Gastroesophageal sphincter (tissue), 3 donors: ENCODE results near the gene SEC24D.

ENCODE experiments used
- POLR2A ChIP-seq, 2 donors: fragments of 450-650 bp; IDR thresholded peaks; one replicate each; pipeline ENCODE4 v1.6.1; 2017; ENCODE audit warnings: antibody characterized with exemption in 2 of 2, mild to moderate bottlenecking in 2 of 2, moderate library complexity in 1 of 2
- POLR2AphosphoS5 ChIP-seq: sonication (generic); formaldehyde crosslinking; IDR thresholded peaks from one replicate; pipeline ENCODE4 v1.6.1; 2017; ENCODE audit warnings: antibody characterized with exemption
- TF ChIP-seq, protein P1 (sequence below), 4 experiments: fragments of 200-600 bp in 2 of 4; fragments of 450-650 bp in 2 of 4; sonication (generic) in 1 of 4; IDR thresholded peaks; one replicate each; pipeline ENCODE4 v1.5.1; 2017 to 2019; ENCODE audit warnings: antibody characterized with exemption in 4 of 4, mild to moderate bottlenecking in 2 of 4, moderate library complexity in 2 of 4

DNA sequence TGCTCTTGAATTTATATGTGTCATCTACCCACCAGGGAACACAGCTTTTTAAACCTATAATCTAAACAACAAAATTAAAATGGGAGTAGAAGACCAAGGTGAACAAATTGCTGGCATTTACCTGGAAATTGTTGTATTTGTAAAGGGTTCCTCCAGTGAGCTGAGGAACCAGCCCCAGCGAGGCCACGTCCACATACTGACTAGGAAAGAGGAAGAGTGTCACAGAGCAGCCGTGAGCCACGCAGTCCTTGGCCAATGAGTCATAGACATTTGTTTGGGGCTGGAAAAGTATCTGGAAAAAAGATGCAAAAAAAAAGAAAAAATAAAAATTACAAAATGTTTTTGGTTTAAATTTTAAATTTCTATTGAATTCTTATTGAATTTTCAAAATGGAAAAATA, 92.1 kb downstream of the SEC24D start:
- TF ChIP-seq POLR2A (IDR thresholded peaks at IDR 0.05) = no peak
- TF ChIP-seq, protein P1, sequence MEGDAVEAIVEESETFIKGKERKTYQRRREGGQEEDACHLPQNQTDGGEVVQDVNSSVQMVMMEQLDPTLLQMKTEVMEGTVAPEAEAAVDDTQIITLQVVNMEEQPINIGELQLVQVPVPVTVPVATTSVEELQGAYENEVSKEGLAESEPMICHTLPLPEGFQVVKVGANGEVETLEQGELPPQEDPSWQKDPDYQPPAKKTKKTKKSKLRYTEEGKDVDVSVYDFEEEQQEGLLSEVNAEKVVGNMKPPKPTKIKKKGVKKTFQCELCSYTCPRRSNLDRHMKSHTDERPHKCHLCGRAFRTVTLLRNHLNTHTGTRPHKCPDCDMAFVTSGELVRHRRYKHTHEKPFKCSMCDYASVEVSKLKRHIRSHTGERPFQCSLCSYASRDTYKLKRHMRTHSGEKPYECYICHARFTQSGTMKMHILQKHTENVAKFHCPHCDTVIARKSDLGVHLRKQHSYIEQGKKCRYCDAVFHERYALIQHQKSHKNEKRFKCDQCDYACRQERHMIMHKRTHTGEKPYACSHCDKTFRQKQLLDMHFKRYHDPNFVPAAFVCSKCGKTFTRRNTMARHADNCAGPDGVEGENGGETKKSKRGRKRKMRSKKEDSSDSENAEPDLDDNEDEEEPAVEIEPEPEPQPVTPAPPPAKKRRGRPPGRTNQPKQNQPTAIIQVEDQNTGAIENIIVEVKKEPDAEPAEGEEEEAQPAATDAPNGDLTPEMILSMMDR (IDR thresholded peaks at IDR 0.05) = no peak
- TF ChIP-seq POLR2AphosphoS5 = no peak
